GM18499 (cell line): Measurements from ENCODE around the gene SRGAP1.

ENCODE experiments used
- ATAC-seq: cut with Tn5 transposase; IDR thresholded peaks from one replicate; pipeline ENCODE4 v1.9.1; 2021; ENCODE audit warnings: moderate number of reproducible peaks; ENCODE audit not compliant: insufficient read depth, unreplicated experiment

SRGAP1 gene

GRCh38 chr12:63844391-63845341 is at the start of gene SRGAP1:
Gene SRGAP1, plus strand, starts transcription at chr12:63844700. Its CDS starts 117 bp downstream, at chr12:63844817.
- no peak for ATAC-seq

- no peak for ATAC-seq
Measured at GRCh38 chr12:63795032-63795687, 49.3 kb upstream of the SRGAP1 start.

GRCh38 chr12:63795944-63796343 is 48.6 kb upstream of the SRGAP1 start:
- ATAC-seq = no peak

- no peak for ATAC-seq
Measured at GRCh38 chr12:63802012-63802608, 42.4 kb upstream of the SRGAP1 start.

GRCh38 chr12:63804746-63805145 is 39.8 kb upstream of the SRGAP1 start:
- ATAC-seq = no peak

DNA sequence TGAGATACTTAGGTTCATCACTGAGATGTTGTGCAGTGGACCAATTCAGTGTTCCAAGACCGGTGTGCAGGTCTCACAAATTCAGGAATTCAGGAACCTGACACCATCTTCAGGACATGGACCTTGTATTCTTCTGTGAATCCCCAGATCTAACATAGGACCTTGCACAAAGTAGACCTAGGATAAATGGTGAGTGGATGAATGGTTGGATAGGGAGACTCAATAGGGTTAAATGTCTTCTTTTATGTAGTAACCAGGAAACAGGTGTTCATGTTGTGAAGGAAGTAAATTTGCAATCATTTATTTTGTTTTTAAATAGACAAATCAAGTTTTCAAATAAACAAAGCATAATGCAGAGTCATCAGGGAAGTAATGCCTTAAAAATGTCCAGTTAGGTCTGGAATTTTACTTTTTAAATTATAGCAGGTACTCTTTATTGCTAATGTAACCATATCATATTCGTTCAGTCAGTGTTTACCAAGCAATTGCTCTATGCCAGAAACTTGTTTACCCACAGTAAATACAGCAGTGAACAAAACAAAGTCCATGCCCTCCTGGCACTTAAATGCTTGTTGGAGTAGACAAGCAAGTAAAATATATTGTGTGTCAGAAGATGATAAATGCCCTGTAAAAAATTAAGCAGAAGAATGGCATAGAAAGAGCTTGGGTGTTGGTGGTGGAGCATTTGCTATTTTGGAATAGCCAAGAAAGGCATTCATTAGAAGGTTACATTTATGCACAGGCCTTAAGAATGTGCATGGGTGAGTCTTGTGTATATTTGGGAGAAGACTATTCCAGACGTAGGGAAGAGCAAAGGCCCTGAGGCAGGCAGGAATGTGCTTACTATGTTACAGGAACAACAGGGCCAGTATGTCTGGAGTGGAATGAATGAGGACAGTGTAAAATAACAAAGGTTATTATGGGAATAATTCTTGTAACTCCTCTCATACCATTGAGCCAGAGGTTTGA is 38.5 kb upstream of the SRGAP1 start:
- no peak for ATAC-seq

DNA sequence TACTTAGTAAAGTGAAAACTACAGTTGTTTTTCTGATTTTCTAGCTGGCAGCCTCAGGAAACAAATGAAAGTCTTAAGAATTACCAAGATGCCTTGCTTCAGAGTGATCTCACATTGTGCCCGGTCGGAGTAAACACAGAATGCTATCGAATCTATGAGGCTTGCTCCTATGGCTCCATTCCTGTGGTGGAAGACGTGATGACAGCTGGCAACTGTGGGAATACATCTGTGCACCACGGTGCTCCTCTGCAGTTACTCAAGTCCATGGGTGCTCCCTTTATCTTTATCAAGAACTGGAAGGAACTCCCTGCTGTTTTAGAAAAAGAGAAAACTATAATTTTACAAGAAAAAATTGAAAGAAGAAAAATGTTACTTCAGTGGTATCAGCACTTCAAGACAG is 35.9 kb upstream of the SRGAP1 start:
- ATAC-seq = no peak

DNA sequence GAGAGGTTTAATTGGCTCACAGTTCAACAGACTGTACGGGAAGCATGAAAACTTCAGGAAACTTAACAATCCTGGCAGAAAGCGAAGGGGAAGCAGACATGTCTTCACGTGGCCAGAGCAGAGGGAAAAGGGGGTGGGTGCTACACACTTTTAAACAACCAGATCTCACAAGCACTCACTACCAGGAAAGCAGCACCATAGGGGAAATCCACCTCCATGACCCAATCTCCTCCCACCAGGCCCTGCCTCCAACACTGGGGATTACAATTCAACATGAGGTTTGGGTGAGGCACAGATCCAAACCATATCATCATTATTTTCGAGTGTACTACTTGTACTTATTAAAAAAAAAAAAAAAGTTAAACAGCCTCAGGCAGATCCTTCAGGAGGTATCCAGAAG is 34.9 kb upstream of the SRGAP1 start:
- ATAC-seq = no peak

DNA sequence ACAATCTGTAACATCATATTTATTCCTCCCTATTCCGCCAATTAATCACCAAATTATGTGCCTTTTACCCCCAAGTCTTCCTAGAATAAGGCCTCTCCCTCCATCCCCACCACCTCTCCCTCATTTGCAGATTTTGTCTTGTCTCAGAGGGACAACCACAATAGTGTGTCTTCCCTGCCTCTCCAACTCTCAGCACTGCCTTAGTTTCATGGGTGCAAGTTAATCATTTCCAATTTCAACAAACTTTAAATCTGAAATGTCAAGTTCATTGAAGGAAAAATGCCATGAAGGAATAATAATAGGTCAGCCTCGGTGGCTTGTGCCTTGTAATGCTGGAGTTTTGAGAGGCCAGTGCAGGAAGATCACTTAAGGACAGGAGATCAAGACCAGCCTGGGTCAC is 33.2 kb upstream of the SRGAP1 start:
- no peak for ATAC-seq

DNA sequence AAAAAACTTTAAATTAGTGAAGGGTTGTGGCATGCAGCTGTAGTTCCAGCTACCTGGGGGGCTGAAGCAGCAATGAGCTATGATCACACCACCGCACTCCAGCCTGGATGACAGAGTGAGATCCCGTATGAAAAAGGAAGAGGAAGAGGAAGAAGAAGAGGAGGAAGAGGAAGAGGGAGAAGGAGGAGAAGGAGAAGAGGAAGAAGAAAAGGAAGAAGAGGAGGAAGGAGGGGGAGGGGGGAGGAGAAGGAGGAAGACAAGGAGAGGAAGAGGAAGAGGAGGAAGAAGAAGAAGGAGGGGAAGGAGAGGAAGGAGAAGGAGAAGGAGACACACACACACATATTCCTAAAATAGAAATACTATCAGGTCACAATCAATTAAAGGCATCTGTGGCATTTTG is 32.7 kb upstream of the SRGAP1 start:
- ATAC-seq = no peak

DNA sequence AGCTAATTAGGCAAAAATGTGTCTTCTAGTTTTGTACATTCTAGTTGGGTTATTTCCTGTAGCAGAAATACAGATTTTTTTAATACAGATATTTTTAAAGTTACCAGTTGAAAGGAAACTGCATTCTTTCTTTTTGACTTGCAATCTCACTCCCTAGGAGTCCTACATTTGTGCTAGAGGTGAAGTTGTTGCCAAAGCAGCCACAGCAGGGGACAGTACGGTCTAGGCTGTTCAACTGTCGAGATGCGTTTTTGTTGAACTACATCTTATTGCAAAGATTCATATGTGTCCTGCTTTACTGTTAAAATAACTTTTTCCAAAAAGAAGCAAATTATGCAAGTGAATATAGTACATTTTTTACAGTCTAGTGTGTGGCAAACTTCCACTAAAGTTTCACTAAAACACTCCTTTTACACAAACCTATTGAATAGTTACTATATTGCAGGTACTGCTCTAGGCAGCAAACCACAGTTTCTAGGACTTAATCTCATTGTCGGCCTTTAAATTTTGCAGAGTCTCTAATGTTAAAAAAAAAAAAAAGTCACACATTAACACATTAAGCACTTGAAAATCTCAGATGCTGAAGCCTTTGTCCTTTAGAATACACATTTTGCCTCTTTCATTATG is 30.2 kb upstream of the SRGAP1 start:
- ATAC-seq = peak; percentile 17

DNA sequence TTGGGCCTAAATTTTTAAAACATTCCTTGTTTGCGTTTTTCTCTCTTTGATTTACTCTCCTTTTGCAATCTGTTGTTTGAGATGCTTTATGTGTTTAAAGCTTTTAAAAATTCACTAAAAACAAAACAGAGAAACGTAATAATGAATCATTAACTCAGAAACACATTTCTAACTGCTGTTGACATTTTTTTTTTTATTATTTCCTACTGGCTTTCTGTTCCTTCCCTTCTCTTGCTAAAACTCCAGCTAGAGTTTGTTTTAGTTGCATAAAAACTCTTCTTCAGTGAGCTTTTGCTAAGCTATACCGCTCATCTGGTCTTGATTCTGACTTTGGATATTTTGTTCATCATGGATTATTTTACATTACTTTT is 29.0 kb upstream of the SRGAP1 start:
- ATAC-seq = no peak

GRCh38 chr12:63816031-63816430 is 28.5 kb upstream of the SRGAP1 start:
- no peak for ATAC-seq

DNA sequence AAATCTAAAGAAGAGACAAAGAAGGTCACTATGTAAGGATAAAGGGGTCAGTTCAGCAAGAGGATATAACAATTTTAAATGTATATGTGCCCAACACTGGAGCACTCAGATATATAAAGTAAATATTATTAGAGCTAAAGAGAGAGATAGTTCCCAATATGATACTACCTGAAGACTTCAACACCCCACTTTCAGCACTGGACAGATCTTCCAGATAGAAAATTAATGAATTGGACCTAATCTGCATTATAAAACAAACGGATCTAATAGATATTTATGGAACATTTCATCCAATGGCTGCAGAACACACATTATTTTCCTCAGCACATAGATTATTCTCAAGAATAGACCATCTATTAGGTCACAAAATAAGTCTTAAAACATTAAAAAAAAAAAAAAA is 24.1 kb upstream of the SRGAP1 start:
- no peak for ATAC-seq

- ATAC-seq = no peak
Measured at GRCh38 chr12:63821781-63822251, 22.7 kb upstream of the SRGAP1 start.

DNA sequence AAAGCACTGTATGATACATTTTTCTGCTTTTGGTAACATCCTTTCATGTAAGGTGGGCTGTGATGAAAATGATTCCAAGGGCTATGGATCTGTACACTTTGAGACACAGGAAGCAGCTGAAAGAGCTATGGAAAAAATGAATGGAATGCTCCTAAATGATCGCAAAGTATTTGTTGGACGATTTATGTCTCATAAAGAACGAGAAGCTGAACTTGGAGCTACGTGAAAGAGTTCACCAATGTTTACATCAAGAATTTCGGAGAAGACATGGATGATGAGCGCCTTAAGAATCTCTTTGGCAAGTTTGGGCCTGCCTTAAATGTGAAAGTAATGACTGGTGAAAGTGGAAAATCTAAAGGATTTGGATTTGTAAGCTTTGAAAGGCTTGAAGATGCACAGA is 22.1 kb upstream of the SRGAP1 start:
- no peak for ATAC-seq

GRCh38 chr12:63823040-63823439 is 21.5 kb upstream of the SRGAP1 start:
- no peak for ATAC-seq

DNA sequence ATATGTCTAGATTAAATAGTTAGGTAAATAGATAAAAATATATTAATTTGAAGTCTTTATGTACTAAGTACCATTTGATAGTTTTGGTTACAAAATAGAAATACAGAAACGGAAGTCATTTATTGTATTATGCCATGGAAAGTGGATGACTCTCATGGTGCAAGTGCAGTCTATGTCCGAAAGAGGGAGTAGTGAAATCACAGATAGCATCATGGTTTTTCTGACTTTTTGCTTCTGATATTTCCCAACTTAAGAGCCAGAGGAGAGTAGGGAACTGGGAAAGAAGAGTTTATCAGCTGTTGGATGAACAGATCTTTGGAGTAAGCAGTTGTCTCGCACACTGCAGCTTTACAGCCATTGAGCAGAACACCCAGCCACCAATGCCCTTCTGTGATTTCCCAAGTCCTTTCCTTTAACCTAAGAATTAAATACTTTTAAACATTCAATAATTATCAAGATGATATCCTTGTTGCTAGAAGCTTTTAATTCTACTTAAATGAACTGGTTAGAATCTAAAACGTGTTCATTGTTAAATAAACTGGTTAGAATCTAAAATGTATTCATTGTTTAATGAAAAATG is 18.4 kb upstream of the SRGAP1 start:
- no peak for ATAC-seq

DNA sequence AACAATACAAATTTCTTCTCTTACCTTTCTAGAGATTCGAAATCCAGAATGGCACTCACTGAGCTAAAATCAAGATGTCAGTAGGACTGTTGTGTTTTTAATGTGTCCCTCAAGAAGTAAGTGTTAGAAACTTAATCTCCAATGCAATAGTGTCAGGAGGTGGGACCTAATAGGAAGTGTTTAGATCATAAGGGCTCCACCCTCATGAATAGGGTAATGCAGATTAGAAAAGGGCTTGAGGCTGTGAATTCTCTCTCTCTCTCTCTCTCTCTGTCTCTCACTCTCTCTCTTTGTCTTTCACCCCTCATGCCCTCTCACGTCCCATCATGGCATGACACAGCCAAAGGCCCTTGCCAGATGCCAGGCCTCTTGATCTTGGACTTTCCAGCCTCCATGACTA is 15.6 kb upstream of the SRGAP1 start:
- no peak for ATAC-seq
